ENCODE data around the gene LEKR1. TPM values are rescaled to one million over a fixed set of nuclear protein-coding genes. Genes with fewer than 3 reads are reported as not detected.
"Not testable (repeated sequence)": the region's sequence is repeated elsewhere in the genome, so short reads cannot be mapped to it uniquely, and the experiment has no call there.

LEKR1 gene
- total RNA-seq, result 0.68 and 1.3 TPM in 2 replicates
- 0.73 TPM for polyA plus RNA-seq (2012)

DNA sequence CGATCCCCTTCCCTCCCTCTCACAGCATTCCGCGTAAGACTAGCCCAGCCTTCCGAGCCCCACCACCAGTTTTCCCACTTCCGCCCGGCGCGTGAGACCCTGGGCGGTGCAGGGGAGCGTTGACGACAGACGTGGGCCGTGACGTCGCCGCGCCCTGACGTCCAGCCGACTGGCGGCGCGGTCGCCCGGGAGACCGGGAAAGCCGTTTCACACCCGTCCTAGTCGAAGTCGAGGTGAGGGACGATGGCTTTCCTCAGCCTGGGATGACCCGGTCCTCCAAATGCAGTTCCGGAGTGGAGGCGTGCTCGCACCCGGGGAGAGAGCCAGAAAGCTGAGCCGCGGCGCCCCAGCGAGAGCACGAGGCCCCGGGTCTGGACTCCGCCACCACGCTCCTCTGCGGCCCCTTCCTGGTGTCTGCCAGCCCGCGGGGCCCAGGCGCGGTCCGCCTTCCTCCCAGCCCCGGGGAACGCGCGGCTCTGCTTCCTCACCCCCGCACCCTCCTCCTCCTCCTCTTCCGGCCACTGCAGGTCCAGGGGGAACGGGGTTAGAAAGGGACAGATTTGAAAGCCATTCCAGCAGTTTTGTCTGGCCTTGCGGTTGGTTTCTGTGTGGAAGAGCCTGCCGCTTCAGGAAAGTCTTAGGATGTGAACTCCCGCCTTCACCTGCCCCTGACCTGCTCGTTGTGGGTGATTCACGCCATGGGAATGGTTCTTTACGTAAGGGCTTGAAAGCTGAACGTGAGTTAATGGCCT, at the start of gene LEKR1:
LEKR1 (plus strand) TSS at position 210 of the 752 bp plus-strand sequence. CDS start 2,977 bp downstream, outside the sequence.
- DNase-seq (ENCODE audit: low read depth), result peak; percentile 94

DNA sequence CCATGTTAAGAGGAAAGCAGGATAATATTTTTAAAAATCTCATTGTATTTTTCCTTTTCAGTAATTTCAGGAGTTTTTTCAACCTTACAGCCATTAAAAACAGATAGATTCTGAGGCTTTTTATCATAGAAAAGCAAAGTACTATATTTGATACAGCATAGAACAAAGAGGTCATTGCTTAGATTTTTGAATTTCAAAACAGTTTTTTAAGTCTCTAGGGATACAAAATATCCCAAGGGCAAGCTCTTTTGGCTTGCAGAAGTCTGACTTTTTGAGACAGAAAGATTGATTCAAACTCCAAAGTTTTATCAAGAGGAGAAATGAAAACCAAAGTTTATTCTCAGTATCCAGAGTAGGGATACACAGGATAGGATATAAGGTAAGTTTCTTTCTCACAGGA, 49.3 kb upstream of the LEKR1 start:
- no peak for DNase-seq (ENCODE audit: low read depth)

DNA sequence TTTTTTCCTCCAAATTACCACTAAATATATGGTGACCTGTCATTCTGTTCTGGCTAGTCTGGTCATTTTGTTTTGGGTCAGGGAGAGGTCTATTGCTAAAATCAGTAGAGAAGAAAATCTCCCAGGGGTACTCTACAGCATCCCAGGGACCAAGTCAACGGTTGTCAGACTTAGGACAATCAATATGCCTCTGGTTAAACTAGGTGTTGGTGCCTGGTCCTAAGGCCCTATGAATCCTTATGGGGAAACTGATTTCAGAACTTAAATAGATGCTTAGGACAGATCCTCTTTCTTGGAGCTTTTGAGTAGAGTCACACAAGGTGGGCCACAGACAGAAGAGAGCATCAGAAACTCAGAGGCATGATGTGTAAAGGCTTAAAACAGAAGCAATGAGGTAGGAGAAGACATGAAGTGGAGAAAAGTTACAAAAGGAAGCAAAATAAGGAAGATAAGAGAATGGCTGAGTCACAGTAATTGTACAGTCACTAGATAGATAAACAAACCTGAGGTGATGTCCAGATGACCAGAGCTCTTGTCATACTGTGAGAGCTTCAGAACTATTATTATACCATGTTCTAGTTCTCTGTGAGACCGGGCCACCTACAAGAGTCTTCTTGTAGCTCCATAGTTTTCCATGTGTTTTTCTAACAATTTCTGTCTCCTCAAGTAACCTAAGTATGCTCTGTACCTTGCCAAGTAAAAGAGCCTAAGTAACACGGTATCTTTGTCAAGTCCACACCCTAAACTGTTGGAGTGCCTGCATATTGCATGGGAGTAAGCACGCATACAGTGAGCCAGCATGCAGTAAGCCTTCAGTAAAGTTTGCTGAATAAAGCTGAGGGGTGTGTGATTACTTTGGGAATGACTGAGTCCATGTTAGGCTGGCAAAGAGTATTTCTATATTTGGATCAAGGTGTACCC, 44.6 kb upstream of the LEKR1 start:
- no peak for DNase-seq (ENCODE audit: low read depth)

DNA sequence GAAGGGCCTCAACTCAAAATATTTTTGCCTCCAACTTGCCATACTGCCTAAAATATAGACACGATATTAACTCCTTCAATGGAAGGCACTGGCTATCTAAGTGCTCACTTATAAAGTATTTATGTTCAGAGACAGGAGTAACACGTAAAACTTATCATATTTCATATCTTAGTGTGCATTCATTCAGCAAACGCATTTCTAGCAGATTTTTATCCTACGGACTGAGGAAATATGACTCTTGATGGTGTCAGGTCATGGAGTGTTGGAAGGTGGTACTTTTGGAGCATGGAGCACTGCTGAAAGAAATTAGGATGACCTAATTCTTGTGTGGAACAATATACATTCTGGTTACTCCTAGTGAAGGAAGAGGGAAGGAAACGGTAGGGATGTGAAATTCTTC, 43.8 kb upstream of the LEKR1 start:
- DNase-seq (ENCODE audit: low read depth), result no peak

DNA sequence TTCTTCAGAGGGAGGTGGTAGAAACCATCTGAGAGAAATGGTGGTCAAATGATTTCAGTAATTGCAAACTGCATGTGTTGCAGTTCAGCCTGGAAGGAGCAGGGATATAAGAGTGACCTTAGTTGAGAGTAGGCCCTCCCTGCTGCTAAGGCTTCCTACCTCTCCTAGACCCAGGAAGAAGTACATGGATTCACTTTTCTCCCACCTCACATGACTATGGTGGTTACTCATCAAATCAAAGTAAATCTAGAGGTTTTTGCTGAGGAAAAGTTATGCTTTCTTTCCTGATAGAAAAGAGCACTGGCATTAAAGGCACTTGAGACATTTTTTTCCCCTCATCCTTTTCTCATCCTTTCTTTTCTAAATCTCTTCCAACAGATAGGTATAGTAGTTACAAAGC, 43.2 kb upstream of the LEKR1 start:
- no peak for DNase-seq (ENCODE audit: low read depth)

DNA sequence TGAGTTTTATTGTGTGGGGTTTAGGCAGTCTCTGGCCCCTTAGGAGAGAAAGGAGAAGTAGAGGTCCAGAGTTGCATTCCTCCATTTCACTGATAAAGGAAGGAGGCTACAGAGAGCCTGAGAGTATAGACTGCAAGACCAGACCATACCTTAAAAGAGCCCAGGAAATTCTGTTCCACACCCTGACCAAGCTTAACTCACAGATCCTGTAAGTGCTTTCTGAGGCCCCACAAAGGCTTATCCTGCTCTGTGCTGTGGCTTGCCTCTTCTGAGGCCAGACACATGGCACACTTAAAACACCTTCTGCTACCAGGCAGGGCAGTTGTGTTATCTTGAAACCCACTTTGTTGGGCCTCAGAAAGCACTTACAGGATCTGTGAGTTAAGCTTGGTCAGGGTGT, 39.2 kb upstream of the LEKR1 start:
- no peak for DNase-seq (ENCODE audit: low read depth)

DNA sequence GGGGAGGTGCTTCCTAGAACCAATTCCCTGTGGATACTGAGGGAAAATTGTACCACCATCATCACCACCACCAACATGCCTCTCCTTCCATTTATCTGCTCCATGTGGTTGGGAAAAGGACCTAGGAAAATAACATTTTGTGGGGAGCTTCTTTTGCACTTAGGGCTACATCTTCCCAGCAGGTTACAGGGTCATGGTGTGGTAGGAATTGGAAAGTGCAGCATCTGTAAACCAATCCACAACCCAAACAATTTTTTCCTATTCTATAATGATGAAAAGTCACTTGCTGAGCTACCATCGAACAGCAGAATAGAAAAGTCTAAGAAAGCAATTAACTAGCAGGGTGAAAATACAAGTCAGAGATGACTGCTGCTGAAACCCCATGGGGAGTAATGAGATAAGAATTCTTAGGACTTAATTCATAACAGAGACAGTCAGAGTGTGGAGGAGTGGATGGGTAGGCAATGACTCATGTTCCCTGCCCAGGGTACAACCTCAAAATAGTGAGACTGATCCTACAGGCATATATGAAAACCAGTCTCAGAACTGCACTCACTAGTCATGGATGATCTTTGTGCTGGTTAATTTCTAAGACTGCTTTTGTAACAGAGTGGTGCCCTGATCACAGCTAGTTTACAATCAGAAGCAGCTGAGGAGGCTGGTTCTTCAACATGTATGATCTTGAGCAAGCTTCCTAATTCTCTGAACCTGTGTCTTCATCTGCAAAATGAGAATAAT, 38.1 kb upstream of the LEKR1 start:
- peak; percentile 82 for DNase-seq (ENCODE audit: low read depth)

DNA sequence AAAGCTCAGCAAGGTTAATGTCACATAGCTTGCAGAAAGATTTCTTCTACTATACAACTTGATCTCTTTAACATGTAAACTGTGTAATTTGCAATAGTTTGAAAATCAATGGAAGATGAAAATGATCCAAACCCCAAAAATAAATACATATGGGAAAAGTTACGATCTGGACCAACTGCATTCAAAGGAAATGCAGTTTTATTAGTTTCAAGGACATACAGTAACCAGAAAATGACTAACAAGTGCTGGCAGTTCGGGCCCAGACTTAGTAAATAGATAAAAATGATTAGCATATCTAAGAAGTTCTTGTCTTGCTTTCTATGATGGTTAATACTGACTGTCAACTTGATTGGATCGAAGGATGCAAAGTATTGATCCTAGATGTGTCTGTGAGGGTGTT, 37.3 kb upstream of the LEKR1 start:
- DNase-seq (ENCODE audit: low read depth), result no peak

DNA sequence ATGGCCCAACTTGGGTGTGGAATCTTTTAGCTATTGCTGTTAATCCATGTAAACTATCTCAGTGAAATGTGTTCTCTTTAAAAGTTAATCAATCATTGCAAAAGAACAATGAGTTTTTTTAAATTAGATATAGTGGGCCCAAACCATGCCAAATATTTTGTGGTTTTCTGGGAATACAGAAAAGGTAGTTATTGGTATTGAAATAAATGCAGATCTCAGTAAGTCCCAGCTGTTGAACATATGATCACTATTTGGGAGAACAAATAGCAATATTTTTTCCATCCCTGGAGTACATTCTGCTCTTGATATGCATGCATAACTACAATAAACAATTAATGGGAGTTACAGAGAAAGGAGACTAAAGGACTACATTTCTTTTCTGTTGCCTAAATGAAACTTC, 36.0 kb upstream of the LEKR1 start:
- no peak for DNase-seq (ENCODE audit: low read depth)

DNA sequence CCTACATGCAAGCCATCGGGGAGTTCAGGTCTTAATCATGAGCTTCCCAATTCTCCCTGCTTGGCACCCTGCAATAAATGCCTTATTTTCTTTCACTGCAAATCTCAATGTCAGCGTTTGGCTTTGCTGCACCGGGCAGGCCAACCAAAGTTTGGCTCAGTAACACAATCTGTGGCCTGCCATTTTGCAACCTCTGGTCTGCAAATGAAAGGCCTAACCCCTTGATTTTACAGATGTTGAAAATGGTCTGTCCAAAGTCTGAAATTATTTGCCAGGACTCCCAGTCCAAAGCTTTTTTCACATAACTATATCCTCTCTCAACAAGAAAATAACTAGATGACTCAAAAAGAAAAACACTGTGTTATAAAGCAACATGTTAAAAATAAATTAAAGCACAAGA, 34.0 kb upstream of the LEKR1 start:
- no peak for DNase-seq (ENCODE audit: low read depth)

DNA sequence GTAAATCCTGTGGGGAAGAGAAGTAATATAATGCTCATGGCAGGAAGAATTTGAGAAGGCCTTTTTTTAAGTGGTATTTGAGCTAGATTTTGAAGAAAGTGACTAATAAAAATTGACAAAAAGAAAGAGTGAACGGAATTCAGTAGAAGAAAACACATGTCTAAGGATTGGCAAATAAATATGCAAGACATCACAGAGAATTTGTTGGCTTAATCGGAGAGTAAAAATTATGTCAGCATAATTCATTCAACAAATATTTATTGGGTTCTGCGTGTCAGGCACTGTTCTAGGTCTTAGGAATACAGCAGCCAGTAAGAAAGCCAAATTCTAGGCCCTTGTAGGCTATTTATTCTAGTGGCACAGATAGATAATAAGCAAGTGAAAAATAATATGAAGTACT, 33.6 kb upstream of the LEKR1 start:
- DNase-seq (ENCODE audit: low read depth), result no peak

DNA sequence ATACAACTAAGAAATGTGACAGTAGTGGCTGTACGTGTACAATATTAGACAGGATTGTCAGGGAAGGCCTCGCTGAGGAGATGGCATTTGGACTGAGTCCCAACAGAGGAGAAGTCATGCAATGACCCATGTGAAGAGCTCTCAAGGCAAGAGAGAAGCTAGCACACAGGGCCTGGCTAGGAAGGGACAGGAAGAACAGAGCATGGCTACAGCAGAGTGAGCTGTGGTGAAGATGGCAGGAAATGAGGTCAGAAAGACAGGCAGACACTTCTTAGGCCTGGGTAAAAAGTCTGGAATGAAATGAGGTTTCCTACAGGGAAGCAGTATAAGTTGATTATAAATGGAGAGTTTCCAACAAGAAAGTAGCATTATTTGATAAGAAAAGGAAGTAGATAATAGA, 33.2 kb upstream of the LEKR1 start:
- DNase-seq (ENCODE audit: low read depth), result no peak

DNA sequence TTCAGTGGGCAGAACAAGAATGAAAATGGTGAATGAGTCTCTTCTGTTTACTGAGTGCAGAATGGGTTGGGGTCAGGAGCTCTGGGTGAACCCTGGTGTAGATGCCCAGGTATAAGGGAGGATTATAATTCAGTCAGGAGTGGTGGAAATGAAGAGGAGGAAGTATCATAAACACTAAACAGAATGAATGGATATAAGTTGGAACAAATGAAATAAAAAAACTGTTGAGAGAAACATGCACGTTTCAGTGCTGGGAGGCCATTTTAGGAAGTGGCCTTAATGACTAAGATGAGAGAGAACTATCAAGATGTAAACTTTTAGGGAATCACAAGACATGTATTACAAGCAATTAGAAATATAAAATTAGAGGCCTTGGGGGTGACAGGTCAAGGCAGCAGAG, 32.8 kb upstream of the LEKR1 start:
- no peak for DNase-seq (ENCODE audit: low read depth)

DNA sequence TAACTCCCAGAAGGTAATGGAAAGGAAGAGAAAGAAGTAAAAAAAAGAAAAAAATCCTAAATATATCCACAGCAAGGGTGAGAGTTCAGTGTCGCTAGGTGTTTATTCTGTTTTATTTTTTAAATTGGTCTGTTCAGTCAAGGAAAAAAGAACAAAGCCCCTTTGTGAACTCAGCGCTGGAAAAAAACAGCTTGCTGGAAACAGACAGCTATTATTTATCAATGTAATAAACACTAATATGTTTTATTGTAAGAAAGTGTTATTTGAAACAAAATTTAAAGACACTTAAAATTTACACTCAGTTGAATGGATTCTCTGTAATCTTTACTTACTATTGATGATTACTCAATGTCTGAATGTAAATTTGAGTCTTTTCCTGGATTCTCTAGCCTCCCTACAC, 32.3 kb upstream of the LEKR1 start:
- DNase-seq (ENCODE audit: low read depth), result no peak

DNA sequence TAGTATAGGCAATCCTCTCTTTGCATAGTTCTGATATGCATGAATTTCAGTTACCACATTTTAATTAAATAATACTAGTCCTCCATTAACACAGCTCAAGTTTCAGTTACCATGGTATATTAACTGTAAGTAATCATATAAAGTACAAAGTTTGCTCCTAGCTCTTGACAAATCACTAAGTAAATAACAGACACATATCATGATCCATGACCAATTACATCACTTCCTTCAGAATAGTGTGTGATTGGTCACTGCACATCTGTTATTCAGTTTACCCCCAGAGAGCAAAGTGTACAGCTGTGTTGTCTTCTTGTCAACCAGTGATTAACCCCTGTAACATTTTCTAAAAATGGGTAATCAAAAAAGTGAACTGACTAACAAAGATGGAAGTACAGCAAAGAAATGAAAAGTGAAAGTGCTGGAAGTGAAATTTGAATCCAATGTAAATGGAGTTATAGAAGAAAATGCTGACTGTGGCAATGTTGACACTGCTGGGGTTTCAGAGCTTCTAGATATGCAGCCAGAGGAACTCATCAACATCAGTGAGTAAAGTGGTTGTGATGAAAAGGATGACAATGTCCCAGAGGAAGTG, 30.2 kb upstream of the LEKR1 start:
- DNase-seq (ENCODE audit: low read depth), result no peak

DNA sequence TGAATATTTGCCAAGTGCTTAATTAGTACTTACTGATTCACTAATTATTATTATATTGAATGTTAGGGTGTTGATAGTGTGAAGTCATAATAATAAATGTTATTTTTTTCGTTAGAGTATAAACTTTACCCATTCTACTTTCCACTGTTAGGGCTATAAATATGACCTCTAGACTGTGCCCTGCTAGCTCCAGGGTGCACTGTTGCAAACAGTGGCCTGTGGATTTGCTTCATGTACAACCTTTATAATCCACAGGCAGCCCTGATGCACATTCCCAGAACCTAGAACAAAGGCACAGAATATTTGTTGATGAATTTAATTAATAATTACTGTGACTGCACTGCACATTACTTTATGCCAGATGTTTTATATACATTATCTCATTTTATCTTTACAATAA, 28.8 kb upstream of the LEKR1 start:
- no peak for DNase-seq (ENCODE audit: low read depth)

DNA sequence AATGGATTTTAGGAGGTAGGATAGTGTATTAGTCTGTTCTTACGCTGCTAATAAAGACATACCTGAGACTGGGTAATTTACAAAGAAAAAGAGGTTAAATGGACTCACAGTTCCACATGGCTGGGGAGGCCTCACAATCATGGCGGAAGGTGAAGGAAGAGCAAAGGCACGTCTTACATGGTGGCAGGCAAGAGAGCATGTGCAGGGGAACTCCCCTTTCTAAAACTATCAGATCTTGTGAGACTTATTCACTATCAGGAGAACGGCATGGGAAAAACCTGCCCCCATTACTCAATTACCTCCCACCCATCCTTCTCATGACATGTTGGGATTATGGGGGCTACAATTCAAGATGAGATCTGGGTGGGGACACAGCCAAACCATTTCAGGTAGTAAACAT, 25.9 kb upstream of the LEKR1 start:
- not testable (repeated sequence) for DNase-seq (ENCODE audit: low read depth)

DNA sequence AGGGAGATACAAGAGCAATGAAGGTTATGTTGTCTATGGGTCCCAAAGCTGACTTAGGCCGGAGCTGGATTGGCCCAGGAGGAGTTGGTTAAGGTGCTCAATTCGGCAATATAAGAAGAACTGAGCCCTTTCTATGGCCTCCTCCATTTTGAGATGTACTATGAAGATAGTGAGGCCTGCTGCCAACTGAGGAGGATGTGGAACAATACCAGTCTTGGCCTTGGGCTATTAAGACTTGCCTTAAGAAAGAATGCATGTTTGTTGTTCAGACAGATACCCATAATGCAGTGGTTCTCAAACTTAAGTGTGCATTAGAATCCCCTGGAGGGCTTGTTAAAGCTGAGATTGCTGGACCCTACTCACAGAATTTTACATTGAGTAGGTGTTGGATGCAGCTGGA, 24.4 kb upstream of the LEKR1 start:
- DNase-seq (ENCODE audit: low read depth), result no peak

DNA sequence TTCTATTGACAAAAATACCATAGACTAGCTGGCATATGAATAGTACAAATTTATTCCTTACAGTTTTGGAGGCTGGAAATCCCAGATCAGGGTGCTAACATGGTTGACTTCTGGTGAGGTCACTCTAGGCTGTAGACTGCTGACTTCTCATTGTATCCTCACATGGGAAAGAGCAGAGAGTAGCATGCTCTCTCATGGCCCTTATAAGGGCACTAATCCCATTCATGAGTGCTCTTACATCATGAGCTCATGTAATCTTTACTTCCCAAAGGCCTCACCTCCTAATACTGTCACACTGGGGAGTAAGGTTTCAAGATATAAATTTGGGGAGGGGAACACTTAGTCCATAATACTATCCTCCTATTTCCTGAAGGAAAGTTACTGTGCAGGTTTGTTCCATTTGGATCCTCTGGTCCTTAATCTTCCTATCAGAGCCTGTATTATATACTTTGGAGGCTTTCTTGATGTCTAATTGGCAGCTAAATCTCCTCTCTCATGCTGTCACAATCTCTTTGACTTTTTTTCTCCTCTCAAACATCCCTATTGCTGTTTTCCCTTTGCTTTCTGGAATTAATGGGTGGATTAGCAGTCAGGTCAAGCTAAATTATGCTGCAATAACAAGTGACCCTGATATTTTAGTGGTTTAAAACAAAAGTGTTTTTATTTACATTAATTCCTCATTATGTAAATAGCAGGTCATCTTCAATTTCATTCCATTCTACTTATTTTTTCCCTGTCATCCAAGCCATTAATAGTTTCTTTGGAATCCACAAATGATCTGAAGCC, 23.1 kb upstream of the LEKR1 start:
- no peak for DNase-seq (ENCODE audit: low read depth)

DNA sequence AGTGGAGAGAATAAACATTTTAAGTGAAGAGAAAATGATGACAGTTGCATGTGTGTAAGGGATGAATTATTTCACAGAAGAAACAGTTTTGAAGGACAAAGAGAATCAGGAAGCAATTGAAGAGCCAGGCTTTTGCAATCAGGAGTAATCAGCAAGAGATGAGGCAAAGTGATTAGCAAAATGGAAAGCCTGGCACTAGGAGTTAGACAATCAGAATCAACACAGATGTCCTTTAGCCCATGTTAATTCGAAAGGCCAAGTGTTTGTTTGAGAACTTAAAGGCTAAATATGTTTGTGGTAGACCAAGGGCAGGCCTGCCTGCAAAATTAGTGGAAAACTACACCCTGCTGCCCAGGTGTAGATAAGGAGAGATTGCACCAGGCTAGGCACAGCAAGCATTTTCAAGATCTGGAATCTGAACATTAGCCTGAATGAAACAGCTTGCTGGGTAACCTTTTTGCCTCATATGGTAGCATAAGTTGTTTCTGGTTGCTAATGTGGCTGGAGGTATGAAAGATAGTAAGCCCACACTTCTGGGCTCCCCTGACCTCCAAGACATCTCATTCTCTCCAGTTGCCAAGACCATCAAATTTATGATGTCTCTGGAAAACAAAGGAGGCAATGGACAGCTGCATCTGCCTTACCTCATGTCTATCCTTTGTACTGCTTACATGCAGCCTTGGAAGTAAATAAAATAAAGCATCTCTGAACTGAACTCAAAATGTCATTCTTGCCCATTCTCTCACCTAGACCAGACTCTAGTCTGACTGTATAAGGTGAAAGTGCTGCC, 22.0 kb upstream of the LEKR1 start:
- DNase-seq (ENCODE audit: low read depth), result peak; percentile 54
